C4-2B (cell line): ENCODE measurements around the gene PDLIM7.

Experiments
- ZFX ChIP-seq: fragments of 450-650 bp; IDR thresholded peaks from 2 replicates; pipeline ENCODE4 v1.6.1; 2017
- TF ChIP-seq, protein P1 (sequence below): fragments of 450-650 bp; conservative IDR thresholded peaks from 2 replicates; pipeline ENCODE4 v1.5.1; 2017; ENCODE audit warnings: mild to moderate bottlenecking

DNA sequence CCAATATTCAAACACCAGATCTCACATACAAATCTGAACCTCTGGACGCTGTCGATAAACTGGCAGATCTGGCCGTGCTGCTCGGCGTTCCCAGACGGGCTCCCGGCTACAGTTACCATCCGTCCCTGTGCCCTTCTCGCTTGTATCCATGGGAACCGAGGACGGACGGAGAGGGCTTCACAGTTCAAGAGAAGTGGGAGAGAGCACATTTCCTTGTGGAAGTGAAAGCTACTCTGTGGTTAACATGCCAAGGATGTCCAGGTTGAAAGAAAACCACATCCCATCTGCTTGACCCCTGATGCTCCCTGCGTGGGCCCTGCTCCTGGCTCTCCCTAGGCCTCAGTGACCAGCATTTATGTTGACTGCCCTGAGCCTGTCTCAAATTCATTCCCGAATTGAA is 17.6 kb downstream of the PDLIM7 start:
- TF ChIP-seq ZFX: peak; percentile 31; the same call in 1 of the 2 replicates
- TF ChIP-seq, protein P1, sequence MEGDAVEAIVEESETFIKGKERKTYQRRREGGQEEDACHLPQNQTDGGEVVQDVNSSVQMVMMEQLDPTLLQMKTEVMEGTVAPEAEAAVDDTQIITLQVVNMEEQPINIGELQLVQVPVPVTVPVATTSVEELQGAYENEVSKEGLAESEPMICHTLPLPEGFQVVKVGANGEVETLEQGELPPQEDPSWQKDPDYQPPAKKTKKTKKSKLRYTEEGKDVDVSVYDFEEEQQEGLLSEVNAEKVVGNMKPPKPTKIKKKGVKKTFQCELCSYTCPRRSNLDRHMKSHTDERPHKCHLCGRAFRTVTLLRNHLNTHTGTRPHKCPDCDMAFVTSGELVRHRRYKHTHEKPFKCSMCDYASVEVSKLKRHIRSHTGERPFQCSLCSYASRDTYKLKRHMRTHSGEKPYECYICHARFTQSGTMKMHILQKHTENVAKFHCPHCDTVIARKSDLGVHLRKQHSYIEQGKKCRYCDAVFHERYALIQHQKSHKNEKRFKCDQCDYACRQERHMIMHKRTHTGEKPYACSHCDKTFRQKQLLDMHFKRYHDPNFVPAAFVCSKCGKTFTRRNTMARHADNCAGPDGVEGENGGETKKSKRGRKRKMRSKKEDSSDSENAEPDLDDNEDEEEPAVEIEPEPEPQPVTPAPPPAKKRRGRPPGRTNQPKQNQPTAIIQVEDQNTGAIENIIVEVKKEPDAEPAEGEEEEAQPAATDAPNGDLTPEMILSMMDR: no peak
